Measurements from ENCODE around the gene CRHR1.

The CRHR1 gene

GRCh38 chr17:45759761-45760160 is 24.4 kb upstream of the CRHR1 start:
- peak; percentile 82 for FAIRE-seq

GRCh38 chr17:45761957-45762565 is 22.1 kb upstream of the CRHR1 start:
- FAIRE-seq: no peak

GRCh38 chr17:45763182-45763581 is 20.9 kb upstream of the CRHR1 start:
- no peak for FAIRE-seq

- no peak for FAIRE-seq
These were observed 19.6 kb upstream of the CRHR1 start for GRCh38 chr17:45764479-45764878.

- FAIRE-seq: no peak
These were observed 16.1 kb upstream of the CRHR1 start for GRCh38 chr17:45768000-45768399.

GRCh38 chr17:45770632-45771270 is 13.4 kb upstream of the CRHR1 start:
- FAIRE-seq: no peak

GRCh38 chr17:45771271-45771959 is 12.7 kb upstream of the CRHR1 start:
- FAIRE-seq: no peak

- no peak for FAIRE-seq
These were observed 9.0 kb upstream of the CRHR1 start for GRCh38 chr17:45775148-45775547.

GRCh38 chr17:45775576-45776011 is 8.5 kb upstream of the CRHR1 start:
- FAIRE-seq: no peak

- no peak for FAIRE-seq
These were observed 7.2 kb upstream of the CRHR1 start for GRCh38 chr17:45776896-45777295.

- FAIRE-seq: no peak
These were observed 6.7 kb upstream of the CRHR1 start for GRCh38 chr17:45777388-45777787.

- FAIRE-seq: no peak
These were observed 3.2 kb upstream of the CRHR1 start for GRCh38 chr17:45780921-45781320.

- no peak for FAIRE-seq
These were observed 1.1 kb upstream of the CRHR1 start for GRCh38 chr17:45782889-45783592.

- no peak for FAIRE-seq
These were observed 377 bp upstream of the CRHR1 start for GRCh38 chr17:45783593-45784292.

GRCh38 chr17:45784741-45785479 is 790 bp downstream of the CRHR1 start:
- no peak for FAIRE-seq

GRCh38 chr17:45785480-45786193 is 1.5 kb downstream of the CRHR1 start:
- no peak for FAIRE-seq

GRCh38 chr17:45786349-45786748 is 2.2 kb downstream of the CRHR1 start:
- no peak for FAIRE-seq

- no peak for FAIRE-seq
These were observed 2.9 kb downstream of the CRHR1 start for GRCh38 chr17:45787044-45787443.

- no peak for FAIRE-seq
These were observed 3.5 kb downstream of the CRHR1 start for GRCh38 chr17:45787656-45788055.

GRCh38 chr17:45788057-45788456 is 3.9 kb downstream of the CRHR1 start:
- FAIRE-seq: no peak

- FAIRE-seq: no peak
These were observed 5.8 kb downstream of the CRHR1 start for GRCh38 chr17:45789874-45790273.

All from TTC549 (cell line).